Gastrocnemius medialis (tissue), 4 donors: Measurements from ENCODE around the gene ALG2. TPM values are rescaled to one million over a fixed set of nuclear protein-coding genes. Genes with fewer than 3 reads are reported as not detected.

Experiments used
- ATAC-seq, 2 donors: fragments of 150-250 bp; one replicate each; pipeline ENCODE4 v1.9.1; 2016
- DNase-seq, 2 donors: peaks; one replicate each; pipeline ENCODE4 v3.0.0-alpha.2; 2019
- H3K27ac ChIP-seq, 4 donors: fragments of 200-600 bp; sonication (generic); 1 replicate in 1 of 4; 2 replicates in 3 of 4; pipeline ENCODE4 v1.5.1; 2016 to 2018; ENCODE audit warnings: mild to moderate bottlenecking in 2 of 4, moderate library complexity in 1 of 4
- H3K27me3 ChIP-seq, 3 donors: fragments of 200-600 bp; sonication (generic) in 2 of 3; 1 replicate in 1 of 3; 2 replicates in 2 of 3; pipeline versions ENCODE4 v1.5.1 to v1.6.0; 2016 to 2019; ENCODE audit warnings: mild to moderate bottlenecking in 1 of 3, moderate library complexity in 1 of 3
- H3K36me3 ChIP-seq, 2 donors: fragments of 200-600 bp; sonication (generic) in 1 of 2; one replicate each; pipeline ENCODE4 v1.5.1; 2017 to 2018
- H3K4me1 ChIP-seq, 2 donors: fragments of 200-600 bp; sonication (generic) in 1 of 2; one replicate each; pipeline ENCODE4 v1.5.1; 2016 to 2017; ENCODE audit warnings: mild to moderate bottlenecking in 2 of 2
- H3K4me3 ChIP-seq, 4 donors: fragments of 200-600 bp; sonication (generic) in 3 of 4; 1 replicate in 1 of 4; 2 replicates in 3 of 4; pipeline ENCODE4 v1.5.1; 2016 to 2019; ENCODE audit warnings: mild to moderate bottlenecking in 2 of 4
- H3K9me3 ChIP-seq, 3 donors: fragments of 200-600 bp; sonication (generic) in 2 of 3; 1 replicate in 1 of 3; 2 replicates in 2 of 3; pipeline ENCODE4 v1.5.1; 2016 to 2019
- POLR2A ChIP-seq, 2 donors: fragments of 450-650 bp; IDR thresholded peaks; one replicate each; pipeline ENCODE4 v1.6.1; 2017; ENCODE audit warnings: antibody characterized with exemption in 2 of 2, mild to moderate bottlenecking in 2 of 2, moderate library complexity in 2 of 2
- in situ Hi-C, 4 donors: fragments of 200-750 bp; cut with MboI; loops; one replicate each; pipeline versions ENCODE4 v1.15.0 to v1.8.0; 2017; ENCODE audit warnings: low sequenced_read_pairs in 4 of 4
- intact Hi-C: fragments of 100-400 bp; cut with DNase I; formaldehyde crosslinking; loops from one replicate; pipeline ENCODE4 v1.15.1; 2023; ENCODE audit warnings: low total_unique reads
- total RNA-seq, 4 donors: library from RNA; depleted of rRNA; stranded (reverse); fragments of >200 nt; gene quantifications; one replicate each; pipeline versions ENCODE4 v1.1.0 to v1.2.3, GENCODE V29; 2016
- TF ChIP-seq, protein P1 (sequence below), 5 experiments: fragments of 450-650 bp in 3 of 5; fragments of 200-600 bp in 2 of 5; sonication (generic) in 2 of 5; IDR thresholded peaks in 4 of 5; conservative IDR thresholded peaks in 1 of 5; 1 replicate in 4 of 5; 2 replicates in 1 of 5; pipeline ENCODE4 v1.5.1; 2016 to 2019; ENCODE audit warnings: antibody characterized with exemption in 5 of 5, mild to moderate bottlenecking in 3 of 5, moderate library complexity in 3 of 5

ALG2 gene
- total RNA-seq, 4 donors from 2014 or later = 12.3 to 19.9 (median 14.7) TPM

DNA sequence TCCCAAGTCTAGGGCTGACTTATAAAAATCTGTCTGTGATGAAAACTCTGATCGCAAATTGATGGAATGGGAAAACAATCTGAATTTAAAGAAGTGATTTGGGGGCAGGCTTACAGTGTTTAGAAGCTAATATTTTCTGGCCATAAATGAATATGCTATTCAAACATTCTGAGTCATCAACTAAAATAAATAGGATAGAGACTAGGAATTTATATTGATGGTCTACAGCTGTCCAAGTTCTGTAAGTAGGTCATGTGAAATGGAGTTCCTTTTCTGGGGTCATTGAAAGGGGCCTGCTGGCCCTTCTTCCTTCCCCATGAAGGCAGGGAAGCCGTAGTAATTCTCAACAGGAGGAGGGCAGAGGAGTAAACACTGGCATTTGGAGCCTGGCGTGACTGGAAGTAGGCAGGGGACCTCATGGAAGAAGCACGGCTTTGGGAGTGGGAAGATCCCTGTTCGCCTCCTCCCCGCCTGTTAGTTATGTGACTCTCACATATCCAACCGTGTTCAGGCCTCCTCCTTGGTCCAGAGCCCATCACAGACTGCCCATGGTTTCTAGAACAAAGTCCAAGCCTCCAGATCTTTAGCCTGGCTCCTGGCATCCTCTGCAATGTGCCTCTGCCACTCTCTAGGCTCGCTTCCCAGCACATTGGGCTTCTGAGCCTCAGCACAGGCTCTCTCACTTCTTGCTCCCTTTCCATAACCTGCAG, 31.7 kb downstream of the ALG2 start:
- no peaks in the 10 kb centered on the region for H3K36me3 ChIP-seq
- in situ Hi-C loops (loop anchor here (25.0 kb wide), 4 partner anchors 622 to 1147 kb away; partner anchors contain the start of gene NR4A3 (in 2 of the 4)), intact Hi-C loops (loop anchor here (10.0 kb wide), 2 partner anchors 75 to 625 kb away; no protein-coding TSS in a partner anchor)
- ATAC-seq (no peak), DNase-seq (no peak)
- TF ChIP-seq POLR2A (IDR thresholded peaks at IDR 0.05) = no peak
- TF ChIP-seq, protein P1, sequence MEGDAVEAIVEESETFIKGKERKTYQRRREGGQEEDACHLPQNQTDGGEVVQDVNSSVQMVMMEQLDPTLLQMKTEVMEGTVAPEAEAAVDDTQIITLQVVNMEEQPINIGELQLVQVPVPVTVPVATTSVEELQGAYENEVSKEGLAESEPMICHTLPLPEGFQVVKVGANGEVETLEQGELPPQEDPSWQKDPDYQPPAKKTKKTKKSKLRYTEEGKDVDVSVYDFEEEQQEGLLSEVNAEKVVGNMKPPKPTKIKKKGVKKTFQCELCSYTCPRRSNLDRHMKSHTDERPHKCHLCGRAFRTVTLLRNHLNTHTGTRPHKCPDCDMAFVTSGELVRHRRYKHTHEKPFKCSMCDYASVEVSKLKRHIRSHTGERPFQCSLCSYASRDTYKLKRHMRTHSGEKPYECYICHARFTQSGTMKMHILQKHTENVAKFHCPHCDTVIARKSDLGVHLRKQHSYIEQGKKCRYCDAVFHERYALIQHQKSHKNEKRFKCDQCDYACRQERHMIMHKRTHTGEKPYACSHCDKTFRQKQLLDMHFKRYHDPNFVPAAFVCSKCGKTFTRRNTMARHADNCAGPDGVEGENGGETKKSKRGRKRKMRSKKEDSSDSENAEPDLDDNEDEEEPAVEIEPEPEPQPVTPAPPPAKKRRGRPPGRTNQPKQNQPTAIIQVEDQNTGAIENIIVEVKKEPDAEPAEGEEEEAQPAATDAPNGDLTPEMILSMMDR (IDR thresholded peaks at IDR 0.05 in 4 of 5, conservative IDR thresholded peaks at IDR 0.05 in 1 of 5) = no peak
- no peaks in the 10 kb centered on the region for H3K27me3 ChIP-seq
- no peak overlapping the region for H3K27ac ChIP-seq
- H3K9me3 ChIP-seq = no peaks in the 10 kb centered on the region
- no peak overlapping the region for H3K4me3 ChIP-seq
- H3K4me1 ChIP-seq = peaks cover 0 to under 1% of the 10 kb centered on the region in 2 donors

DNA sequence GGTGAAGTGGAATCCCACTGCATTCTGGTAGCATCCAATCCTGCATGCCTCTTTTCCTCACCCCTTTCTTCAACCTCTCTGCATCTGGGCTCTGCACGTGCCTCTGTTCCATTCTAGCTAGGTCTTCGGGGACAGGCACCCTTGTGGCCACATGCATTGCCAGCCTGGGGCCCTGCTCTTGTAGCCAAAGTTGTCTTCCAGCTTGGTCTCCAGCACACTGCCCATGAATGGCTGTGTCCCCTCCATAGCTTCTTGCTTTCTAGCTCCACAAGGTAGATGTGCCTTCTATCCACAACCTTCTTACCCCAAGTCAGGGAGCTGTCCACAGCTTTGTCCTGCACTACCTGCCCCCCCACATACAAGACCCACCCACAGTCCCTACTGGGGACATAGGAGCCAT, 32.6 kb downstream of the ALG2 start:
- Histone ChIP-seq H3K27ac (no peak overlapping the region), H3K36me3 (no peaks in the 10 kb centered on the region), H3K9me3 (no peaks in the 10 kb centered on the region), H3K4me1 (peaks cover 0 to 7% of the 10 kb centered on the region in 2 donors), H3K27me3 (no peaks in the 10 kb centered on the region), H3K4me3 (no peak overlapping the region)
- no peak for ATAC-seq
- TF ChIP-seq, protein P1 (IDR thresholded peaks at IDR 0.05 in 4 of 5, conservative IDR thresholded peaks at IDR 0.05 in 1 of 5) = no peak
- TF ChIP-seq POLR2A (IDR thresholded peaks at IDR 0.05) = no peak
- DNase-seq = no peak
- intact Hi-C loops = loop anchor here (10.0 kb wide), 2 partner anchors 76 to 626 kb away; no protein-coding TSS in a partner anchor
- in situ Hi-C loops = loop anchor here (25.0 kb wide), 4 partner anchors 623 to 1148 kb away; partner anchors contain the start of gene NR4A3 (in 2 of the 4)

DNA sequence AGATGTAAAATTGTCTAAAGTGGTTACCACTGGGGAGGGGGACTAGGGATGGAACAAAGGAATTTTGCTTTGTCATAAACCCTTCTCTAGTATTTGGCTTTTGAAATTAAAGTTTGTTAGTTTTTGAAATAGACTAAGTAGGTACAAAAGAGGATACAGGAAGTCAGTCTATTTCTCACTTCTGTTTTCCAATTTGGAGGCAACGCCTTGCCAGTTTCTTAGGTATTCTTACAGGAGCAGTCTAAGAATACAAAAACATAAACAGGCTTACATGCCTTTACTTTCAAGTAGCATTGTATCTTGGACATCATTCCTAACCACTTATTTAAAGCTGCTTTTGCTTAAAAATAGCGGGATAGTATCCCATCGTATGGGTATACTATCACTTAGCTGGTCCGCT, 34.4 kb downstream of the ALG2 start:
- TF ChIP-seq POLR2A (IDR thresholded peaks at IDR 0.05) = no peak
- TF ChIP-seq, protein P1 (IDR thresholded peaks at IDR 0.05 in 4 of 5, conservative IDR thresholded peaks at IDR 0.05 in 1 of 5) = no peak
- no peak for ATAC-seq
- Histone ChIP-seq H3K9me3 (no peaks in the 10 kb centered on the region), H3K27ac (no peak overlapping the region), H3K4me1 (peaks cover 0 to 7% of the 10 kb centered on the region in 2 donors), H3K36me3 (no peaks in the 10 kb centered on the region), H3K4me3 (no peak overlapping the region), H3K27me3 (no peaks in the 10 kb centered on the region)
- intact Hi-C loops (loop anchor here (10.0 kb wide), 2 partner anchors 77 to 627 kb away; no protein-coding TSS in a partner anchor), in situ Hi-C loops (loop anchor here (25.0 kb wide), 4 partner anchors 625 to 1150 kb away; partner anchors contain the start of gene NR4A3 (in 2 of the 4))
- DNase-seq = no peak

DNA sequence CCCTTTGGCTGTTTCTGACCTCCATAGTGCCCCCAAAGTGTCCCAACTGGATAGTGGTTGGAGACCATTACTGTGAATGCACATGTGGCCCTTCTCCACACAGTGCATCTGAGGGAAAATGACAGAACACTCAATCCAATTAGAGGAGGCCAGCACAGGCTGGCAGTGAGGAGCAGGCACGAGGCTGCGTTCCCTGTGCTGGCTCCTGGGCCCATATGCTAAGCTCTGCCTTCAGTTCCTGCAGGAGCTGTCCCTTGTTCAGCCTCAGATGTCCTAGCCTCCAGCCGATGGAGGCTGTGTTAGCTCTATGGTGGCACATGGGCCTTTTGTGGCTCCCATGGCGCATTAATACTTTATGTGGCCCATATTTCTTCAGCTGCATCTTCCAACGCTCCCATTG, 35.8 kb downstream of the ALG2 start:
- TF ChIP-seq POLR2A (IDR thresholded peaks at IDR 0.05) = no peak
- TF ChIP-seq, protein P1 (IDR thresholded peaks at IDR 0.05 in 4 of 5, conservative IDR thresholded peaks at IDR 0.05 in 1 of 5) = no peak
- no peaks in the 10 kb centered on the region for H3K36me3 ChIP-seq
- intact Hi-C loops = loop anchor here (10.0 kb wide), 2 partner anchors 79 to 629 kb away; no protein-coding TSS in a partner anchor
- no peak for DNase-seq
- H3K4me1 ChIP-seq = peaks cover 0 to 7% of the 10 kb centered on the region in 2 donors
- no peak for ATAC-seq
- no peak overlapping the region for H3K4me3 ChIP-seq
- H3K27me3 ChIP-seq = no peaks in the 10 kb centered on the region
- in situ Hi-C loops = loop anchor here (25.0 kb wide), 4 partner anchors 626 to 1151 kb away; partner anchors contain the start of gene NR4A3 (in 2 of the 4)
- H3K9me3 ChIP-seq = no peaks in the 10 kb centered on the region
- H3K27ac ChIP-seq = no peak overlapping the region
